NT2/D1 (cell line): ENCODE data around the gene TXNDC2.

Experiments
- SUZ12 ChIP-seq: IDR thresholded peaks from 2 replicates; pipeline ENCODE4 v1.6.1; 2011; ENCODE audit not compliant: insufficient read length, insufficient read depth; ENCODE audit errors: extremely low read depth
- YY1 ChIP-seq: IDR thresholded peaks from 2 replicates; pipeline ENCODE4 v1.6.1; 2011; ENCODE audit not compliant: insufficient read length, insufficient read depth
- ZNF274 ChIP-seq: IDR thresholded peaks from 2 replicates; pipeline ENCODE4 v1.6.1; 2011; ENCODE audit warnings: mild to moderate bottlenecking, low read depth, low read length

DNA sequence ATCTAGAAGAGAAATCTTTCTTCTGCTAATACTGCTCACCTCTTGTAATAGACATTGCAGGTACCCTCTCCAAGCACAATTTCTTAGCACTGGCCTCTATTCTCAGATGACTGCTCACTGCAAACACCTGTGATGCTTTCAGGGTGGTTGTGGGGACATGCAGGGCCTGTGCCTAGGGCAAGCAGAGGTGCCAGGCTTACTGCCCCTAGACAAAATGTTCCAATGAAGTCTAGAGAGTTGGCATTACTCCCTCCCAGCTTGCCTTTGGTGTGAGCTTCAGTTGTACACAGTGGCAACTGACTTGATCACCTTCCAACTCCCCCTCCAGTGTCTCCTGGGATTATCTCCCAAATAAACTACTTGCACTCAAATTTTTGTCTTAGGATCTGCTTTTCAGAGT is 12.9 kb upstream of the TXNDC2 start:
- TF ChIP-seq SUZ12 (no peak), ZNF274 (no peak), YY1 (no peak)
